ENCODE data around the gene RNF44. TPM values are rescaled to one million over a fixed set of nuclear protein-coding genes. Genes with fewer than 3 reads are reported as not detected.

Gene RNF44
- 0.57 and 1.1 TPM in 2 replicates for total RNA-seq

DNA sequence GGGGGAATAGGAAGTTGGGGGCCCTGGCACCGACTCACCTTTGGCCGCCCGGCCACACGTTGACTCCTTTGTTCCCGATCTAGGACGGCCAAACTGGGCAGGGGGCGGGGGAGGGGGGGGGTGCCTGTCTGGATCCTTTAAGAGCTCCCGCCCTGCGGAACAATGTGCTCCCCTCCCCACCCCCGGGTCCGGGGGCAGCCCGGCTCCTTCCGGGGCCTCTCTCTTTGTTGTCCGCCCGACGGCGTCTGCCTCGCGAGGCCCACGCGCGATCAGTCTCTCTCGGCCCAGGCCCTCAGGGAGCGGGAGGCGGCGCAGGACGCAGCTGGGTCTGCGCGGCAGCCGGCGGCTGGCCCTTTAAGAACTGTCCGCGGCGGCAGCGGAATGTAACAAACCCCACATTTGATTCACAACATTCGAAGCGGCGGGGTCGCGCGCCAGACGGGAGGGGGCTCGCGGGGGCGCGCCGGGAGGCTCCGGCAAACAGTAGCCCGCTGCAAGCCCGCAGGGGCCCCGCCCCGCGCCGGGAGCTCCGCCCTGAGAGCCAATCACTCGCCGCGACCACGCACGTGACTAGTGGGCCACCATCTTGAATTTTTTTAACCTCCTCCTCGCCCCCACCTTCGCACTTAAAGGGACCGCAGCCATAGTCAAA lies at the start of gene RNF44:
RNF44 (minus strand) TSS at position 501 of the 652 bp plus-strand sequence. CDS start 4,930 bp downstream, outside the sequence.

DNA sequence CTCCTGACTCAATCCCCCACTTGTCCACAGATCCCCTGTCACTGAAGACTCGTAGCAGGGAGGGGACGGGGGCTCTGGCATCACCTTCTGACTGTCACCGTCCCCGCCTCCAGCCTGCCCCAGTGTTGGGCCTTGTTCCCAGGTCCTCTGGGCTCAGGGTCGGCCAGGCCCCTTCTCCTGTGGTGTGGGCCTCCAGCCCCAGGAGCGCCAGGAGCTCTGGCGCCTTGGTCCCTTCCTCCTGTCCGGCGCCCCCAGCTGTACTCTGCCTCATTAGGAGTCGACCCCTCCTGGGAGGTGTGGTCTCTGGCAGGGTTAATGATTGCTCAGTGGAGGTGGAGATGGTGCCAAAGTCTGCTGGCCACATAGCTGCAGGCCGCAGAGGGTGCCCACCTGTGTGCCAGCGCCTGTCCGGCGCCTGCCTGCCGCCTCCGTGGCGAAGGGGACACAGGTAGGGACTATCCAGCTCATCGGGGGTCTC lies 11.8 kb upstream of the RNF44 start, which contains the start of gene CDHR2:
CDHR2 (plus strand) TSS at position 376 of the 478 bp plus-strand sequence. CDS start 16,011 bp downstream, outside the sequence.

Other genes with a start within 250 kb of the RNF44 start
- 51.9 and 92.4 TPM in 2 replicates for gene KIAA1191, start 175.6 kb downstream of the RNF44 start, total RNA-seq
- 4.7 and 9.5 TPM in 2 replicates for gene ARL10, start 171.9 kb downstream of the RNF44 start, total RNA-seq
- gene NOP16, start 148.8 kb downstream of the RNF44 start, total RNA-seq: 10.0 and 16.5 TPM in 2 replicates
- 28.2 and 32.3 TPM in 2 replicates for gene HIGD2A, start 148.7 kb downstream of the RNF44 start, total RNA-seq
- gene CLTB, start 120.9 kb downstream of the RNF44 start, total RNA-seq: 99.0 and 107 TPM in 2 replicates
- gene FAF2, start 89.0 kb downstream of the RNF44 start, total RNA-seq: 38.2 and 41.0 TPM in 2 replicates
- 0.28 TPM in 1 of 2 replicates, not detected in the other for gene CDHR2, start 11.9 kb upstream of the RNF44 start, total RNA-seq
- 1.1 and 1.3 TPM in 2 replicates for gene GPRIN1, start 72.8 kb upstream of the RNF44 start, total RNA-seq
- 0.18 TPM in 1 of 2 replicates, not detected in the other for gene SNCB, start 93.1 kb upstream of the RNF44 start, total RNA-seq
- gene EIF4E1B, start 93.3 kb upstream of the RNF44 start, total RNA-seq: not detected in 2 replicates
- 27.8 and 32.0 TPM in 2 replicates for gene TSPAN17, start 110.1 kb upstream of the RNF44 start, total RNA-seq

Data from smooth muscle cell of bladder (primary cell).